Muscle of leg (tissue), 11 donors: Measurements from ENCODE around the gene ARIH1. TPM values are rescaled to one million over a fixed set of nuclear protein-coding genes. Genes with fewer than 3 reads are reported as not detected.

Source experiments
- DNase-seq: peaks from one replicate; pipeline ENCODE4 v3.0.0; 2013
- H3K27ac ChIP-seq: one replicate; pipeline ENCODE4 v1.5.1; 2013; ENCODE audit warnings: mild to moderate bottlenecking, low read length, control low read depth
- H3K27me3 ChIP-seq: one replicate; pipeline ENCODE4 v1.6.1; 2013; ENCODE audit warnings: low read length; ENCODE audit not compliant: control insufficient read depth, insufficient read depth
- H3K36me3 ChIP-seq: one replicate; pipeline ENCODE4 v1.6.1; 2013; ENCODE audit warnings: low read length; ENCODE audit not compliant: control insufficient read depth, insufficient read depth
- H3K4me1 ChIP-seq: one replicate; pipeline ENCODE4 v1.6.1; 2013; ENCODE audit warnings: low read length; ENCODE audit not compliant: control insufficient read depth, insufficient read depth
- H3K4me3 ChIP-seq: one replicate; pipeline ENCODE4 v1.5.1; 2013; ENCODE audit warnings: low read length, control low read depth
- H3K9me3 ChIP-seq: replicated peaks from 2 replicates; pipeline ENCODE4 v1.6.1; 2013; ENCODE audit warnings: low read depth, low read length; ENCODE audit not compliant: control insufficient read depth
- WGBS: methylation state at CpG from one replicate; pipeline ENCODE4 v1.1.5; 2013; ENCODE audit warnings: missing lambda C conversion rate; ENCODE audit not compliant: insufficient coverage; 5-methylcytosine and 5-hydroxymethylcytosine counted together
- polyA plus RNA-seq, 8 donors: library from polyadenylated mRNA; unstranded; fragments of 120-200 nt; gene quantifications; one replicate each; pipeline versions ENCODE4 v1.2.1 to v1.2.3, GENCODE V29; 2013; ENCODE audit warnings: inconsistent platforms in 1 of 8, low replicate concordance in 1 of 8; ENCODE audit not compliant: insufficient read length in 8 of 8, insufficient read depth in 1 of 8
- total RNA-seq: library from RNA; stranded (reverse); fragments of 120-200 nt; gene quantifications from one replicate; pipeline ENCODE4 v1.2.4, GENCODE V29; 2013

ARIH1 gene
- total and polyA plus RNA-seq, 9 donors = 54.2 to 150 (median 124) TPM

DNA sequence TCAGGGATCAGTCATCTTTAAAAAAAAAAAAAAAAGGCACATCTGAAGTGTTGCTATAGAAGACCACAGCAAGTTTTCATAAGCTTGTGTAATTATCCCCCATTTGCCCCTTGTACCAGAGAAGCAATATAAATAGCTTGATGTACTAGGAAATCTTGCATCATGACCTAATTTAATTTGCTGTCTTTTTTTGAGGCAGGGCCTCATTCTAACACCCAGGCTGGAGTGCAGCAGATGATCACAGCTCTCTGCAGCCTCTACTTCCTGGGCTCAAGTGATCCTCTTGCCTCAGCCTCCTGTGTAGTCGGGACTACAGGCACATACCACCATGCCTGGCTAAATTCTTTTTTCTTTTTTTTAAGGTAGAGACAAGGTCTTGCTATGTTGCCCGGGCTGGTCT lies 88.7 kb downstream of the ARIH1 start:
- WGBS = 100% methylated on average over 1 of the region's 2 CpGs
- Histone ChIP-seq H3K9me3 (no peaks in the 10 kb centered on the region), H3K4me1 (no peaks in the 10 kb centered on the region), H3K36me3 (peaks cover 23% of the 10 kb centered on the region), H3K27ac (no peak overlapping the region), H3K4me3 (no peak overlapping the region), H3K27me3 (no peaks in the 10 kb centered on the region)
- DNase-seq = no peak

DNA sequence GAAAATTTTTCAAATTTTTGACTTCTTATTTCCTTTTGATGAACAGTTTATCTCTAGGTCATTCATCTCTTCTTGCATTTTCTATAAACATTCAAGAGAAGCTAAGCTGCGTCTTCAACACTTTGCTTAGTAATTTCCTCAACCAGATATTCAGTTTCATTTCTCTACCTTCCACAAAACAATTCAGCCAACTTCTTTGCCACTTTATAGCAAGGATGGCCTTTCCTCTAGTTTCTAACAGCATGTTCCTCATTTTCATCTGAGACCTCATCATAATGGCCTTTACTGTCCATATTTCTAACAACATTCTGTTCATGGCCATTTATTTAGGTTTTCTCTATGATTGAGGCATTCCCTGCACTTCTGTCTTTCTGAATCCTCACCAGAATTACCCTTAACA lies 90.0 kb downstream of the ARIH1 start:
- Histone ChIP-seq H3K36me3 (peaks cover 27% of the 10 kb centered on the region), H3K4me3 (no peak overlapping the region), H3K9me3 (no peaks in the 10 kb centered on the region), H3K4me1 (no peaks in the 10 kb centered on the region), H3K27ac (no peak overlapping the region), H3K27me3 (no peaks in the 10 kb centered on the region)
- 100% methylated on average over 1 of the region's 1 CpG for WGBS
- peak; percentile 33 for DNase-seq

DNA sequence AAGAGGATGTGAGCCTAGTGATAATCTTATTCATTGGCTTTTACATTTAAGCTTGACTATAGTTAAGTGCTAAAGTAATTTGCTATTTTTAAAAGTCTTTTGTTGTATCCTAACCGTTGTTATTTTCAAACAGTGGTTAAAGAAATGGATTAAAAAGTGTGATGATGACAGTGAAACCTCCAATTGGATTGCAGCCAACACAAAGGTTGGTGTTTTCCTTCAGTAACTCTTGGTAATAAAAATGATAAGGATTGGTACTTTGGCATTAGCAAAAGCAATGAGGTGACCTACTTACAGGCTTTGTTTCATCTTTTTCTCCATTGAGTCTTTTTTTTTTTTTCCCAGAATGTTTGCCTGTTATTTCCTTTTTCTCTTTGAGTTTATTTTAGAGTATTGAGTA lies 92.8 kb downstream of the ARIH1 start:
- Histone ChIP-seq H3K27me3 (no peaks in the 10 kb centered on the region), H3K4me1 (no peaks in the 10 kb centered on the region), H3K9me3 (no peaks in the 10 kb centered on the region), H3K4me3 (no peak overlapping the region), H3K27ac (no peak overlapping the region), H3K36me3 (peaks cover 26% of the 10 kb centered on the region)
- DNase-seq = no peak
- 83% methylated on average over 1 of the region's 1 CpG for WGBS

DNA sequence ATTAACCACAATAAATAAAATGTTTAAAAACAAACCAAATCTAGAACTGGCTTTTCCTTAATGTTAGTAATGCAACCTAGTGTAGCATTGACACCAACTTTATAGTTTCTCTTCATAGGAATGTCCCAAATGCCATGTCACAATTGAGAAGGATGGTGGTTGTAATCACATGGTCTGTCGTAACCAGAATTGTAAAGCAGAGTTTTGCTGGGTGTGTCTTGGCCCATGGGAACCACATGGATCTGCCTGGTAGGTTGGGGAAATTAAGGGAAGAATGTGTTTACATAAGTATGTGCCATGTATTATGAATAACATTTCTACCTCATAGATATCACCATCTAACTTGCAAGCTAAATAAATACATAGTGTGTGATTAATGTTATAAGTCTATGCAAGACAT lies 95.9 kb downstream of the ARIH1 start:
- no peak for DNase-seq
- no peaks in the 10 kb centered on the region for H3K27me3 ChIP-seq
- H3K27ac ChIP-seq = no peak overlapping the region
- no peaks in the 10 kb centered on the region for H3K9me3 ChIP-seq
- peaks cover 26% of the 10 kb centered on the region for H3K36me3 ChIP-seq
- H3K4me3 ChIP-seq = no peak overlapping the region
- no peaks in the 10 kb centered on the region for H3K4me1 ChIP-seq
- 100% methylated on average over 1 of the region's 1 CpG for WGBS

DNA sequence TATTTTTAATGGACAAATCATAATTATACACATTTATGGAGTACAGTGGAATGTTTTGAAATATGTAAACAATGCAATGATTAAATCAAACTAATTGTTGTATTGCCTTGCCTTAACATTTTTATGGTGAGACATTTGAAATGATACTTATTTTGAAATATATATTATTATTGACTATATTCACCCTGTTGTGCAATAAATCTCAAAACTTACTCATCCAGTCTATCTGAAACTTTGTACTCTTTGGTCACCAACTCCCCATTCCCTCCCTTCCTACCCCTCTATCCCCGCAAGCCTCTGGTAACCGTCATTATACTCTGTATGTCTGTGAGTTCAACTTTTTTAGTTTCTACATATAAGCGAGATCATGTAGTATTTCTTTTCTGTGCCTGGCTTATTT lies 105.7 kb downstream of the ARIH1 start:
- Histone ChIP-seq H3K4me1 (no peaks in the 10 kb centered on the region), H3K27ac (no peak overlapping the region), H3K9me3 (peaks cover 2% of the 10 kb centered on the region), H3K36me3 (peaks cover 45% of the 10 kb centered on the region), H3K4me3 (no peak overlapping the region), H3K27me3 (no peaks in the 10 kb centered on the region)
- DNase-seq = no peak
- no CpG with 5 or more reads among the region's 3 CpGs for WGBS

DNA sequence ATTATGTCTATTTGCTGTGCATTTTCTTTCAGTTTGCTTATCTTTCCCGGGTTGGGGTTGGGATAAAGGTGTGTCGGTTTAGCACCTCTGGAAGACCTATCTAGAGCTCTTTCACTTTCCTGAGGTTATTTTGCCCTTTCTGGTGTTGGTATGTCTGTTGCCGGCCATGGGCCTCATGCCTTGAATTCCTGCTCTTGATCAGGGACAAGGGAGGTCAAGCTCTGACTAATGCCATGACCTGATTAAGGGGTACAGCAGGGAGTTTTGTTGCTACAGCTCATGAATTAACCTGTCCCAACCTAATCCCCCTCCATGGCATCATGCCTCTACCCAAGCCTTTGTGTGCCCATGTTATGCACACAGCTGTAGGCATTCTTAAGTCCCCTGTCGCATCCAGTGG lies 109.9 kb downstream of the ARIH1 start:
- 100% methylated on average over 1 of the region's 4 CpGs for WGBS
- H3K36me3 ChIP-seq = peaks cover 27% of the 10 kb centered on the region
- H3K27me3 ChIP-seq = no peaks in the 10 kb centered on the region
- no peak overlapping the region for H3K27ac ChIP-seq
- no peak overlapping the region for H3K4me3 ChIP-seq
- no peaks in the 10 kb centered on the region for H3K4me1 ChIP-seq
- no peak for DNase-seq
- H3K9me3 ChIP-seq = peaks cover 2% of the 10 kb centered on the region

DNA sequence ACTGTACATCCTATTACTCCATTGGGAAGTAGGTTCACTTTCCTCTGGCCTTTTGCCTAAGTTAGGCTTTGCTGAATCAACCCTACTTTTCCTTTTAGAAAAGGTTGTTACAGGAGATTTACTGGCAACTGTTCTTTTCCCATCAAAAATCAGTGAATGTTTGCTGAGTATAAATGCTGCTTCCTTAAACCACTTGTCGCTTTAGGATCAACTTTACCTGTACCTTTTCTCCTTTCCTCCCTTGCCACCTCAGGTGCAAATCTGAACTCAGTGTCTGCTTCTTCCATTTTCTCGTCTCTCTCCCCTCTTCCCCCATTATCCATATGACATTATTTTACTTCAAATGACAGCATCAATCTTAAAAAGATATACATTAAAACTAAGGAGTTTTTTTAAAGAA lies 110.9 kb downstream of the ARIH1 start:
- H3K27me3 ChIP-seq = no peaks in the 10 kb centered on the region
- DNase-seq = no peak
- WGBS = 86% methylated on average over 1 of the region's 2 CpGs
- H3K27ac ChIP-seq = no peak overlapping the region
- H3K4me3 ChIP-seq = no peak overlapping the region
- no peaks in the 10 kb centered on the region for H3K9me3 ChIP-seq
- peaks cover 23% of the 10 kb centered on the region for H3K36me3 ChIP-seq
- no peaks in the 10 kb centered on the region for H3K4me1 ChIP-seq

DNA sequence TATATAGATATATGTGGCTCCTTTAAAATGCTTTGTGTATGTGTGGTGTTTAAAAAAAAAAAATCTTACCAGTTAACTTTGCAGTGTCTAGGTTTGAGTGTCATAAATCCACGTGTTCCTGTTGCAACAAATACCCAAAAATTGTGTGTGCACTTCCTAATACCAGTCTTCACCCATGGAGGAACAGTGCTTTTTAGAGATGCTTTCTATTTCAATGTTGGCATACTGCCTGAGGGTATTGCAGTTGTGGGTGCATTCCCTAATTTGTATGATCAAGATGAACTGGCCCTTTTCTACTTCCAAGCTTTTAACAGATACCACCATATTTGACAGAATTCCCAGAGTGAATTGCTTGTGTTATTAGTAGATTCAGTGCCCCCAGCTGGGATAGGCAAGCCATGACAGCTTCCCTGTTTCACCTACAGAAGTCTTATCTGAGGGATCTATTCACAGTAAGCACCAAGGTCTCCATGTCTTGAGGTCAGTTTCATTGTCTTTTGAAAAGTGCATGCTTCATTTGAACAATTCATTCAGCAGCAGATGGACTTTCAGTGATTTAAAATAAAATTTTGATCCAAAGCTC lies 111.4 kb downstream of the ARIH1 start:
- WGBS = no CpG with 5 or more reads among the region's 1 CpG
- Histone ChIP-seq H3K9me3 (no peaks in the 10 kb centered on the region), H3K27ac (no peak overlapping the region), H3K27me3 (no peaks in the 10 kb centered on the region), H3K4me3 (no peak overlapping the region), H3K36me3 (peaks cover 20% of the 10 kb centered on the region), H3K4me1 (no peaks in the 10 kb centered on the region)
- no peak for DNase-seq

DNA sequence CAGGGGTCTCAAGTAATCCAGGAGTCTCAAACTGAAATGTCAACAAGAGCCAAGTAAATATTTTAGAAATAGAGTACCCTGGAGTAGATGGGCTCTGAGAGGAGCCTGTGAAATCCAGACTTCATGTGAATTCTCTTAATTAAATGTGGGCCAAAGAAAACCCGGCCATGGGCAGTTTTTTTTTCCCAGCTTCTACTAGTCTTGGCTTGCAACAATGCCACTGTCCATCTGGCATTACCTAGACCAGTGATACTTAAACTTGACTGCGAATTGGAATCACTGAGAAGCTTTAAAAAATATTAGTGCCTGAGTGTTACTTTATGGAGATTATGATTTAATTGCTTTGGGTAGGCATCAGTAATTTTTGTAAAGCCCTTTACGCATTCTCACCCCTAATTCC lies 114.0 kb downstream of the ARIH1 start:
- no peak for DNase-seq
- Histone ChIP-seq H3K36me3 (peaks cover 9% of the 10 kb centered on the region), H3K9me3 (no peaks in the 10 kb centered on the region), H3K27ac (no peak overlapping the region), H3K27me3 (no peaks in the 10 kb centered on the region), H3K4me1 (no peaks in the 10 kb centered on the region), H3K4me3 (no peak overlapping the region)
- WGBS = 100% methylated on average over 1 of the region's 3 CpGs

DNA sequence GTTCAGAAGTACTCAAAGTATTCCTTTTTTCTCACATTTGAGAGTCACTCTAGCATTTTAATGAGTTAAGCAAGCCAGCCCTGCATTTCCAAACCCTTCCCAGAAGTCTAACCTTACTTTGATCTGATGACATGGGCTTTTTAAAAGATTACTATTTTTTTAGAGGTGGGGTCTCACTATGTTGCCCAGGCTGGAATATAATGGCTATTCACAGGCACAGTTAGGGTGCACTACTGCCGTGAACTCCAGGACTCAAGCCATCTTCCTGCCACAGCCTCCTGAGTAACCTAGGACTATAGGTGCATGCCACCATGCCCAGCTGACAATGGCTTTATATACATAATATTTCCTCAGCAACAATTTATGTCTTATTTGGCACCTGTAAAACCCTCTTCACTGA lies 116.3 kb downstream of the ARIH1 start:
- Histone ChIP-seq H3K4me1 (no peaks in the 10 kb centered on the region), H3K9me3 (no peaks in the 10 kb centered on the region), H3K36me3 (no peaks in the 10 kb centered on the region), H3K27me3 (no peaks in the 10 kb centered on the region), H3K27ac (no peak overlapping the region), H3K4me3 (no peak overlapping the region)
- WGBS = 100% methylated on average over 1 of the region's 1 CpG
- DNase-seq = no peak

DNA sequence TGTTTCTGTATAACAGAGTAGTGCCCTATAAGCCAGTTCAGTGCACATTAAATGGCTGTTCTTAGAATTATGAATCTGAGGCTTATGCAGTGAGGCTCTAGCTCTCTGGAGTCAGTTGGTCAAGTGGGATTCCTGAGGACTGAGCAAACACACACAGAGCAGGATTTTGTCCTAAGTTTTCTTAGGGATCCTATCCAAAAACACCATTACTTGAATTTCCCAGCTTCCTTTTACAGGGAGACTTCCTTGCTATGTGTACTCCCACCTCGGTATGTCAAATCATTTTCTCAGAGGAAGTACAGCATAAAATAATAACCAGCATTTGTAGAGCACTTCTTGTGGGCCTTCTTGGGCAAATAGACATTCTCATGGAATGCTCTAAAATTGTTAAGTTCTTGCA lies 117.2 kb downstream of the ARIH1 start:
- Histone ChIP-seq H3K4me3 (no peak overlapping the region), H3K27ac (no peak overlapping the region), H3K36me3 (no peaks in the 10 kb centered on the region), H3K9me3 (no peaks in the 10 kb centered on the region), H3K4me1 (no peaks in the 10 kb centered on the region), H3K27me3 (no peaks in the 10 kb centered on the region)
- no CpG with 5 or more reads among the region's 1 CpG for WGBS
- DNase-seq = no peak
